ENCODE results near the gene SH3YL1.

The SH3YL1 gene

DNA sequence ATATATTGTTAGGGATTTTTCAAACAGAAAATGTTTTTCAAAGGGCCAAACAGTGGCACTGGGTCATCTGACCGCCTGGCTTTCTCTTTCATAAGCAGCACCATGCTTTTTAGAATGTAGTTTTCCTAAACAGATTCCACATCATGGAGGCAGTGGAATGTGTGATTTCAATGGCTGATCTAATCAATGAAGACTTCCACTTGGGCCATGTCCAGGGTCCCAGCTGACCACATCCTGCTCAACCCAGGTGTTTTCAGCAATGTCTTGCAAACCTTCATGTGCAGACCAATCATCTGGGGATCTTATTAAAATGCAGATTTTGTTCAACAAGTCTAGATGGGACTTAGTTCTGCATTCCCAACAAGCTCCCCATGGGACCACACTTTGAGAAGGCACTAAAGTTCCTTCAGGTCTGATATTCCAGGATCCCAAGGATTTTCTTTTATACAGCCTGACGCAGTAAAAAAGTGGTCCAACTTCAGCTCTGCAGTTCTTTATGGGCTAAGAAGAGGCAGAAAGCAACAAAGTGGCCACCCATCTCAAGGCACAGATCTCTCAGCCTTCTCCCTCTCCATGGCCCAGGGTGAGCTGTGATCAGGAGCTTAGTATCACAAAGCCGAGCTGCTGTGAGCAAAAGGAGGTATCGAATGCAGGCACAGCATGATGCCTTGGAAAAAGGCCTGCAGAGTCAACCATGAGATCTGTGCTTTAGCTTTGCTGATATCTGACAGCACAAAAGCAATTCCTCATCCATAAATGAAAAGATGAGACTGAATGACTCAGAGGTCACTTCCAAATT, 20.4 kb upstream of the SH3YL1 start:
- Histone ChIP-seq H3K9ac (no peak overlapping the region), H3K4me3 (ENCODE audit: low read depth, low read length) (no peak overlapping the region), H3K36me3 (ENCODE audit: control insufficient read depth, insufficient read depth, low read length) (no peaks in the 10 kb centered on the region), H3K27me3 (ENCODE audit: control insufficient read depth, insufficient read depth, low read length) (no peaks in the 10 kb centered on the region), H2AFZ (no peak overlapping the region), H3K27ac (no peak overlapping the region), H3K4me1 (peaks cover 2% of the 10 kb centered on the region), H3K9me3 (ENCODE audit: control insufficient read depth, low read length) (no peaks in the 10 kb centered on the region), H3K79me2 (no peaks in the 10 kb centered on the region), H3K4me2 (ENCODE audit: low read length) (no peak overlapping the region)
- TF ChIP-seq, protein P1, sequence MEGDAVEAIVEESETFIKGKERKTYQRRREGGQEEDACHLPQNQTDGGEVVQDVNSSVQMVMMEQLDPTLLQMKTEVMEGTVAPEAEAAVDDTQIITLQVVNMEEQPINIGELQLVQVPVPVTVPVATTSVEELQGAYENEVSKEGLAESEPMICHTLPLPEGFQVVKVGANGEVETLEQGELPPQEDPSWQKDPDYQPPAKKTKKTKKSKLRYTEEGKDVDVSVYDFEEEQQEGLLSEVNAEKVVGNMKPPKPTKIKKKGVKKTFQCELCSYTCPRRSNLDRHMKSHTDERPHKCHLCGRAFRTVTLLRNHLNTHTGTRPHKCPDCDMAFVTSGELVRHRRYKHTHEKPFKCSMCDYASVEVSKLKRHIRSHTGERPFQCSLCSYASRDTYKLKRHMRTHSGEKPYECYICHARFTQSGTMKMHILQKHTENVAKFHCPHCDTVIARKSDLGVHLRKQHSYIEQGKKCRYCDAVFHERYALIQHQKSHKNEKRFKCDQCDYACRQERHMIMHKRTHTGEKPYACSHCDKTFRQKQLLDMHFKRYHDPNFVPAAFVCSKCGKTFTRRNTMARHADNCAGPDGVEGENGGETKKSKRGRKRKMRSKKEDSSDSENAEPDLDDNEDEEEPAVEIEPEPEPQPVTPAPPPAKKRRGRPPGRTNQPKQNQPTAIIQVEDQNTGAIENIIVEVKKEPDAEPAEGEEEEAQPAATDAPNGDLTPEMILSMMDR (IDR thresholded peaks at IDR 0.05) = no peak

- no peaks in the 10 kb centered on the region for H3K27me3 ChIP-seq (ENCODE audit: control insufficient read depth, insufficient read depth, low read length)
- H3K36me3 ChIP-seq (ENCODE audit: control insufficient read depth, insufficient read depth, low read length) = no peaks in the 10 kb centered on the region
- TF ChIP-seq, protein P1 (IDR thresholded peaks at IDR 0.05) = no peak
- no peak overlapping the region for H3K4me2 ChIP-seq (ENCODE audit: low read length)
- H3K4me1 ChIP-seq = no peaks in the 10 kb centered on the region
- H3K9ac ChIP-seq = no peak overlapping the region
- no peak overlapping the region for H3K27ac ChIP-seq
- no peaks in the 10 kb centered on the region for H3K79me2 ChIP-seq
- H3K4me3 ChIP-seq (ENCODE audit: low read depth, low read length) = no peak overlapping the region
- H3K9me3 ChIP-seq (ENCODE audit: control insufficient read depth, low read length) = no peaks in the 10 kb centered on the region
- H2AFZ ChIP-seq = no peak overlapping the region
Measured at GRCh38 chr2:282371-283263, 18.8 kb upstream of the SH3YL1 start.

DNA sequence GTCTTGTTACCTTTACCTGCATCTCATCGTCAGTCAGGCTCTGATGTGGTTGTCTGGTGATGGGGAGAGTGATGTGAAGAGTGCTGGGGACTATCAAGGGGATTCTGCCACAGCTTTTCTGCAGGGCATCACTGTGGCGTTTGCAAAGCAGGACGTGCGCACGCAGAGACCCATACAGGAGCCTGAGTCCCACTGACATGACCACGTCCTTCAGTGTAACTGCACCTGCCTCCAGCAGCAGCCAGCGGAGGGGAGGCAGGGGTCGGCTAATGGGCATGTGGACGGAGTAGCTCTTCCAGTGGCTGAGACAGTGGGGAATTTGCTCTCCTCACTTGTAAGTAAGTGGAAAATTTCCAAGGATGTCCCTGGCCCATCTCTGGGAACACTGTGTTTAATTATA, 17.5 kb upstream of the SH3YL1 start:
- no peak overlapping the region for H3K4me2 ChIP-seq (ENCODE audit: low read length)
- no peaks in the 10 kb centered on the region for H3K36me3 ChIP-seq (ENCODE audit: control insufficient read depth, insufficient read depth, low read length)
- no peak overlapping the region for H3K27ac ChIP-seq

GRCh38 chr2:280650-281110, 16.8 kb upstream of the SH3YL1 start:
- no peak overlapping the region for H3K4me2 ChIP-seq (ENCODE audit: low read length)
- no peak overlapping the region for H2AFZ ChIP-seq
- no peaks in the 10 kb centered on the region for H3K27me3 ChIP-seq (ENCODE audit: control insufficient read depth, insufficient read depth, low read length)
- peaks cover 6% of the 10 kb centered on the region for H3K79me2 ChIP-seq
- H3K4me3 ChIP-seq (ENCODE audit: low read depth, low read length) = no peak overlapping the region
- TF ChIP-seq, protein P1 (IDR thresholded peaks at IDR 0.05) = no peak
- H3K36me3 ChIP-seq (ENCODE audit: control insufficient read depth, insufficient read depth, low read length) = no peaks in the 10 kb centered on the region
- H3K9ac ChIP-seq = no peak overlapping the region
- no peaks in the 10 kb centered on the region for H3K4me1 ChIP-seq
- no peaks in the 10 kb centered on the region for H3K9me3 ChIP-seq (ENCODE audit: control insufficient read depth, low read length)
- no peak overlapping the region for H3K27ac ChIP-seq

More for the DNA sequence above, 17.5 kb upstream of the SH3YL1 start:
- no peak overlapping the region for H3K4me3 ChIP-seq (ENCODE audit: low read depth, low read length)
- no peak overlapping the region for H2AFZ ChIP-seq
- no peaks in the 10 kb centered on the region for H3K9me3 ChIP-seq (ENCODE audit: control insufficient read depth, low read length)
- H3K9ac ChIP-seq = no peak overlapping the region
- no peaks in the 10 kb centered on the region for H3K27me3 ChIP-seq (ENCODE audit: control insufficient read depth, insufficient read depth, low read length)
- peaks cover 3% of the 10 kb centered on the region for H3K79me2 ChIP-seq
- TF ChIP-seq, protein P1 (IDR thresholded peaks at IDR 0.05) = no peak
- no peaks in the 10 kb centered on the region for H3K4me1 ChIP-seq

Data from parathyroid adenoma (tissue), 2 donors.